HL-60/S4 (cell line): ENCODE data around the gene ADGRL3.
"Not testable (repeated sequence)": the region's sequence is repeated elsewhere in the genome, so short reads cannot be mapped to it uniquely, and the experiment has no call there.

ENCODE experiments used
- in situ Hi-C: fragments of 300-500 bp; cut with MboI; formaldehyde crosslinking; loops from 2 replicates; pipeline ENCODE4 v1.14.3; 2022; ENCODE audit warnings: low sequenced_read_pairs

ADGRL3 gene

DNA sequence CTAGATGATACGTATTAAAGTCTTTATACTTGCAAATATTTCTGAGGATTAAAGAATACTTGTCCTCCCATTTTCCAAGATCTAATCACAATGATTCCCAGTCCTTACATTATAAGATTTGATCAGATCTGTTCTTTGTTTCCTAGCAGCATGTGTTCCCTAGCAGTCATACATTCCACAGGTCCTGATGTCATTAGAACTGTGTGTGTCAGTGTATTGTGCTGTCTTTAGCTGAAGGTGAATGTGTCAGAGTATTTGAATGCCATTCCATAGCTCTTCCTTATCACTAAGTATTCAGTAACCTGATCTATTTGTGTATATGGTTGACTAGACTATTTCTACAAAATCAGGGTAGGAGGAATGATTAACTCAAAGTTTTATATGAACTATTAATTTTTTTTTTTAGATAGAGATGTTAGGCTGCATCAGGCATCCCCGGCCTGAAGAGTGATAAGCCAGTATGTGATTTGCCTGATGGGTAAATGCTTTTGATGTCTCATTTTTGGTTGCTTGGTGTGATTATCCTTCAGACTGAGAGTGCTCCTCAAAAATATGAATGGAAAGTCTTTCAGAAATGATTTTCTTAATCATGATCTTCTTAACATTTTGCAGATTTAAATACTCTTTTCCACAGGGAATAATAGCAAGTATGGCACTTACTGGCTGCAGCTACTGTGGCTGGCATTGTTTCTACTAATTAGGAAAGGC is 4.4 kb downstream of the ADGRL3 start:
- in situ Hi-C loops = no loop called here

DNA sequence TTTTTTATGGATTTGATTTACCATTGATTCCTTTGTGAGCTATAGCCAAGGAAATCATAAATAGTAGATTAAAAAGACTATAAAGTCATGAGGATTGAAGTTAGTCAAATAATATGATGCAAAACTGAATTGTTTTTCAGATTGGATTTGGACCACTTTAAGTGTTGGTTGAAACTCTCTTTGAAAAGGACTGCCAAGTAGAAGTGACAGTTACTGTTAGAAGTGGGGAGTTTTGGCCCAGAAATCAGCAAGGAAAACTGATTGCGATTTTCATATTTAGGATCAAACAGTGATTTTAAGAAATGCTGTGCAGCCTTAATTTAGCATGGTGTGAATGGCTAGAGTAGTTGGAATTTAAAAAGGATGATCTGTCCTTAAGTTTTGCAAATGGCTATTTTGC is 4.9 kb downstream of the ADGRL3 start:
- in situ Hi-C loops = no loop called here

DNA sequence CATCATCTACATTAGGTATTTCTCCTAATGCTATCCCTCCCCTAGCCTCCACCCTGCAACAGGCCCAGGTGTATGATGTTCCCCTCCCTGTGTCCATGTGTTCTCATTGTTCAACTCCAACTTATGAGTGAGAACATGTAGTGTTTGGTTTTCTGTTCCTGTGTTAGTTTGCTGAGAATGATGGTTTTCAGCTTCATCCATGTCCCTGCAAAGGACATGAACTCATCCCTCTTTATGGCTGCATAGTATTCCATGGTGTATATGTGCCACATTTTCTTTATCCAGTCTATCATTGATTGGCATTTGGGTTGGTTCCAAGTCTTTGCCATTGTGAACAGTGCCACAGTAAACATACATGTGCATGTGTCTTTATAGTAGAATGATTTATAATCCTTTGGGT is 7.0 kb downstream of the ADGRL3 start:
- in situ Hi-C loops = not testable (repeated sequence)

DNA sequence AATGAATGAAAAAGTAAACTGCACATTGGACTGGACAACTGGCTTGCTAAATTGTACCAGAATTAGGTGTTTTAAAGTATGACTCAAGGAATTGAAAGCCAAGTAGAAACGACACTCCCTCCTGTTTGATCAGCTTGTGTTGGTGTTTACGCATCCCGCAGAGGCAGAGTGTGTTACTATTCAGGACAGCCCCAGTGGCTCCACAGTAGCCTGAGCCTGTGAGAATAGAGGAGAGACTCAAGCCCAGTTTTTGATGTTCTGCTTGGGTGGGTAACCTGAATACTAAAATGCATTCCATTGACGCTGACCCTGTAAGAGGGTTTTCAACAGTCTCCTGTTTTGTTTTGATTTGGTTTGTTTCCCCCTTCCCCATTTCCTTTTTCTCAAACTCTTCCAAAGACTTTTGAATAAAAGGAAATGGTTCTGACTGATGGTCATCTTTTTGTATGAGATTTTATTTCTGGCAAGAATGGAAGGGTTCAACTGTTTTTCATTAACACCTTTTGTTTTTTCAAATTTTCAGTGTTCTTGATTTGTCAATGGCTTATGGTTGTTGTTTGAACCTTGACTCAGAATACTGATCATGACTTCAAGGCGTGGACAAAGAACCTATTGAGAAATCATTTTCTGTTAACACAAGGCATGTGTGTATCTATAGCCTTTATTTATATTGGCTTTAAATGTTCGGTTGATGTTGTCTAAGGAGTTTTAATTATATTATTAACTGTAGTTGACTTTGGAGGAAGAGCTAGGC is 10.2 kb downstream of the ADGRL3 start:
- in situ Hi-C loops = no loop called here

DNA sequence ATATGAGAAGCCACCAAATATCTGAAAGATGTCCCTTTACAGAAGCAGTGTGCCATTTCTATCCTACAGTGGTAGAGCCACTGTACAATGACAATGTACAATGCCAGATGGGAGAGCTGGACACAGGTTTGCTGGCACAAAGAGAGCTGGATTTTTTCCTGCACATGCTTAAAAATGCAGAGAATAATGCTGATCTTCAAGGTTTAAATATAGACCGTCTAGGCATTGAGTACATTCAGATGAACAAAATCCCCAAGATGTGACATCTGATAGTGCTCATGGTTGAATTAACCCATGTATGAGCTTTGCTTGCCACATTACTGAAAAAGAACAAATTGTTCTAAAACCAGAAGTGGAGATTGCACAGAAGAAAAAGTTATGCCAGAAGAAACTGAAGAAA is 11.7 kb downstream of the ADGRL3 start:
- in situ Hi-C loops = no loop called here

DNA sequence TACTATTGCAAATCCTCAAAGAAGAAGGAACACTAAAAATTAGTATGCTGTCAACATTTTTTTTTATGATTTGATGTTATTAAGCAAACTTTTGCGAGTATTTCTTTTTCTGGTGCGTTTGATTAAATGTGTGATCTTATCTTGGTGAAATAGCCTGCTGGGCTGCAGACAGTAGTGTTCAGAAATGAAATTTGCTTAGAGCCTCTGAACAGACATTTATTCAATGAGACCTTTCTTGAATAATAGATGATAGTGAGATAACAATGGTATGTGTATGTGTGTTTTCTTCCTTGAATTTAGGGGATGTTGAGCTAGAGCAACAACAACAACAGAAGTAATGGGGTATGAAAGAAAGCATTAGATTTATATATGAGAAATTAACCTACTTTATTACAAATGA is 12.7 kb downstream of the ADGRL3 start:
- in situ Hi-C loops = no loop called here

DNA sequence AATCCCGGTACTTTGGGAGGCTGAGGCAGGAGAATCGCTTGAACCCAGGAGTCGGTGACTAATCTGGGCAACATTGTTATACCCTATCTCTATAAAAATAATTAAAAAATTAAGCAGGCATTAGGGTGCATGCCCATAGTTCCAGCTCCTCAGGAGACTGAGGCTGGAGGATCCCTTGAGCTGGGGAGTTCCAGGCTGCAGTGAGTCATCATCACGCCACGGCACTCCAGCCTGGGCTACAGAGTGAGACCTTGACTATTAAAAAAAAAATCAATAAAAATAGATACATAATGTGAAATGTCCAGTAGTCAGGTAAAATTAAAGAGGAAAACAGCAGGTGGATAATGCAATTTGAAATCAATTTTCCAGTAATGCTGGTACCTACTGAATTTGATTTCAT is 14.6 kb downstream of the ADGRL3 start:
- in situ Hi-C loops = no loop called here

DNA sequence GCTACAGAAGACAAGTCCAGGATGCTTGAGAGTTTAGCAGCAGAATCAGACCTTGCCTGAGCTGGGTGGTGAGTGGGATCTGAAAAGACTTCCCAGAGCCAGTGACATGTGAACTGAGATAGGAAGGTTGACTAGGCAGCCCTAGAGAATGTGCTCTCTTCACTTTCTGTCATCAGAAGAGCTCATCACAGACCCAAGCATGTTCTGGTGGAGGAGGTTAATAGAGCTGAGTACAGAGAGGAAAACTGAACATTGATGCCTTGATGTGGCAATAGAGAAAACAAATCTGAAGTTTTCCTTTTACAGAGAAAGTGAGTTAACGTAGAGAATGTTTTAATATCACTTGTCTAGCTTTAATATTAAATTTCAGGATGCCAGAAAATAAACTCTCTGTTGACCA is 17.1 kb downstream of the ADGRL3 start:
- in situ Hi-C loops = no loop called here

DNA sequence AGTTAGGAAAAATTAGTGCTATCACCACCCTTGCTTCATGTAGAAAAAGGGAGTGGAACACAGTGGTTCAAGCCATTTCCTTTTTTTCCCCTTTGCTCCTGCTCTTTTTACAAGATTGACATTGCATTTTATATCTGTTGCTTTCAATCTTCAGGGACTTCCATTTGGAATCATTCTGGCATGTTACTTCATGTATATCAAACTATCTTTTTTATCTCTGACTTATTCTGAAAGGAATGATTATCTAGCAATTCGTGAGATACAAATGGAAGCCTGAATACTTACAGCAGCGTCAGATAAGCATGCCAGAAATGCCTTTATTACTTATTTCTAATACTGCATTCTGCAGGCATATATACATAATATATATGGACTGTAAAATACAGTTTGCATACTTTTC is 20.4 kb downstream of the ADGRL3 start:
- in situ Hi-C loops = no loop called here

DNA sequence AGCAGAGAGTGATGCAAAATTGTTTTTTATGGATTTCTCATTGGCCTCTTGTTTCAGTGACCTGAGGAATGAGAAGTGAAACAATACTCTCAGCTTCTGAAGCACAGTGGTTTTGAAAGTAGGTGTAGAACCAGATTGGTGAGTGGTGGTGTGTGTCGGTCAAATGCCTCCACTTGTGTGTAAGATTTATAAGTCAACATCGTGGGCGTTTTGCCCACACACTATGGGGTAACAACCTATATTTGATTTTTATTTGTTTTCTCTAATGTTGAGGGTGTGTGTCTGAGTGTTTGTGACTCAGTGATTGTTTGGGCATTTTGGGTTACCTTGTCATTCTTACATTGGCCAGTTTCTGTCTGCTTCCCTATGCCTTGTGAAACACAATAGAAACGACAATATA is 23.3 kb downstream of the ADGRL3 start:
- in situ Hi-C loops = no loop called here

DNA sequence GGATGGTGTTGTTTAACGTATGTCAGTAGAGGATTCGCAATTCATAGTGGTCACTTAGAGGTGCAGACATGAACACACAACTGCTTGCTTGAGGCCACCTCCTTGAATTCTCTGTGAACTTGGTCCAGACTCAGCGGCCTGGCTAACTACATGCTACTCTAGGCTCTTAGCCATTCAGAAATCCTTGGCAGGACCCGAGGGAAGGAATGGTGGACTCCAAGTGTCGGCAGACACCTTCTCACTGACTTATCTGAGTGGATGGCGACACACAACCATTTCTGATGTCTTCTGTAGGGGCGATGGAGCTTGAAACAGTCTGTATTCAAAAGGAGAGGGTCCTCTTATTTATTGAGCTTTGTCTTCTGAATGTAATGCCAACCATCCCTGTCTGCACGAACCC is 24.4 kb downstream of the ADGRL3 start:
- in situ Hi-C loops = no loop called here

DNA sequence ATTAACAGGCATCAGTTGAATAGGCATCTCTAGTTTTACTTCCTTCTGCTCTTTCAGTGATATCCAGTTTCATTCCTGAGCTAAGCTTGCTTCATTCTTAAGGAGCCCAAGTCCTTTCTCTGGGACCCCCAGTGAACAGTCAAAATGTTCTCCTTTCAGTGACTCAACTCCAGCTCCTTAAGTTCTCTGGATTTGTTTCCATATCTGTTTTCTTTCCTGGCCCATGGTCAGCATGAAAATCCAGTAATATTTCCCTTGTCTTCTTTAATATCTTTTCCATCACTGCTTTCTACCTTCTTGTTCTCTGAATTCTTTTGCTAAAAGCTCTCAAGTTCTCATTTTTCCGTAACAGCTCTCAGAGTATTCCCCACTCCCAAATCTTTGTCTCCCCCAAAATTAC is 25.5 kb downstream of the ADGRL3 start:
- in situ Hi-C loops = no loop called here

DNA sequence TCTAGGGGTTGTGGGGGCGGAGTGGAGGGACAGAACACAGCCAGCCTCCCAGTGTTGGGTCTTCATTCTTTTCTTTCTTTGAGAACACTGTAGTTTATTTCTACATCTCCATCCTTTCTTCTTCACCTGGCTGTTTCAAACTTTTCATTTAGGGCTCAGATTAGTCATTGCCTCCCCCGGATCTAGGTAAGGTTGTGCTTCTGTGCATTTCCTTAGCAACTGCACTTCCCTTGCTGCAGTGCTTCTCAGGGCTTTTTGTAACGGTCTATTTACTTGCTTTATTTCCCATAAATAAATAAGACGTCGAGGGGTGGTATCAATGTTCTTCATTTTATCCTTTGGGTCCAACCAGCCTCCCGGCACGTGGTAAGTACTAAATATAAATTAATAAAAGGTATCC is 31.3 kb downstream of the ADGRL3 start:
- in situ Hi-C loops = no loop called here

DNA sequence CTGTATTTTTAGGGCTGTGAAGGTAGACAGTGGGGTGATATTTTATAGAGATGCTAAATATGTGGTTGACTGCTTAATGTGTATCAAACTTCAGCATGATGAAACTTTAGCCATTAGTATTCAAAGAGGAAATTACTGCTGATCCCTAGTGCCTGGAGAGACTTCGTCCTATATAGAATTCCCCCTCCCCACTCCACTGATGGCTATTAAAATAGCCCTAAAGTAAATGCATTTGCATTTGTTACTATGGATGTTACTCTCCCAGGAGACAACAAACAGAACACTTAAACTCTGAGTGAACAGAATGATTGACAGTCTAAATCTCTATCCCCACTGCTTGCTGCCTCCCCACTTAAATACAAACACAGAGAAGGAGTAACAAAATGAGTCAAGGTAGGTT is 39.1 kb downstream of the ADGRL3 start:
- in situ Hi-C loops = no loop called here

DNA sequence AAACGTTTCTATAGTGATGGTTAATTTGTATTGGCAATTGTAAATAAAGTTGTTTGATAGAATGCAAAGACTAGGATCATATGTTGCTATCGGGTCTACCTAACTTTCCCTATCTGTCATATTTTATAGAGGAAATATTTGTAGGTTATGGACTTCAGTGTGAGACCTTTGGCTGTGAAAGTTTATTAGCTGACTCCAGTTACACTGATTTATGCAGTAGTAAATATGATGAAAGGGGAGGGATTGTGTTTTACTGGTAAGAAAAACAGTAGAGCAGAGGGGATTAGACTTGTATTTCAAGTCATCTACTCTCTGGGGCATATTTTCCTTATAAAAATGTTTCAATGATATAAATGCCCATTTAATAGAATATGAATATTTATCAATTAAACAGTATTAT is 43.8 kb downstream of the ADGRL3 start:
- in situ Hi-C loops = no loop called here

DNA sequence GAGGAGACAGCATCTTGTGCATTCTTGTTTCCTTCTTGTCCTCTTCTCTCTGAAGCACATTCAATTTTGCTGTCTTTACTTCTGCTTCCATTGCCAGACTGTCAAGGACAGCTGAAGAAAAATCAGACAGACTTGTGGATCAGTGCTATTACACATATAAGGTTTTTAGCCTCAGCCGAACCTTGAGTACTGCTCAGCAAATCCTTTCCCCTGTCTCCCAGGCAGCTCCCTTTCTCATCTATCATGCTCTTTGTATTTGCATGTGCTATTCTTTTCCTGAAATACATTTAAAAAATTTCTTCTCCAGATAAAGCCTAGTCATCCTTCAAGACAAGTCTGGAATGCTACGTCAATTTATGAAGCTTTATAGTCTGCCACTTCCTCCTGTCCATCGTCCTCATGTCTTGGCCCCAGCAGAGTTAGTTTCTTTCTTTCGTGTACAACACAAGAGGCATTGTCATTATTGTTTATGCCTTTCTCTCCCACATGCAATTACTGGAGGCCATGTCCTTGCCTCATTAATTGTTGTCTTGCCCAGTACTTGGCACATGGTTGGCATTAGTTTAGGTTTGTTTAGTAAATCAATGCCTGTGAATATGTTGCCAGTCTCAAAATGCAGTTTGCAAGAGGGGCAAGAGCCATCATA is 45.1 kb downstream of the ADGRL3 start:
- in situ Hi-C loops = no loop called here

DNA sequence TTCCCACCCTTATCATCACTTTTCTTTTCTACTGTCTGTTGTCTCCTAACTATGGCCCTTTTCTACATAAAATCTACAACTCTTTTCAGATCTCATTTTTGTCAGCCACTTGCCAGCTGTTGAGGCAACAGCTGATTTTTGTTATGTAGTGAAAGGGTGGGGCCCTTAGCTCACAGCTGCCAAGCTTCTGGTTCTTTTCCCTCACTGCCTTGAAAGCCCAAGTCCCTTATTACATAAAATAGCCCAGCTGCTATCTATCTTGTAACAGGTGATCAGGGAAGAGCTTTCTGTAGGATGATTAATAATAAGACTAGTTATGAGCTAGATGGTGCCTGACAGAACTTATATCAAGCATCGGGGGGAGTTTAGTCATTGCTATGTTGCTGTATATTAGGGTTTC is 45.9 kb downstream of the ADGRL3 start:
- in situ Hi-C loops = no loop called here

DNA sequence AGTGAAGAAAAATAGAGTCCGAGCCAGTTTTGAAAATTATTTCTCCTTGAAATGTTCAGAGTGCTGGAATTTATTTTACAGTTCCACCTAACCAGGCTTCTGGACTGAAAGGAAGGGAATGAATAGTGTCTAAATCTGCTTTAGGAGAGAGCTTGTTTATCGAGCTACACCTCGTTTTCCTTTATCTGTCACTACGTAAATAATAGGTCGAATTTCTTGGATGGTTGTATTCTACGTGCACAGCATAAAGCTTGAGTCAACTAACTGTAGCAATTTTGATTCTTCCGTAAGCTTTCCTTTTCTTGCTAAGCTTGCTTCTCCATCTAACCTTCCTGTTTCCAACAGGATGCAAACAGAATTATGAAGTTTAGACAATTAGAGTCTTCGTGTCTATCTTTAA is 48.6 kb downstream of the ADGRL3 start:
- in situ Hi-C loops = no loop called here

DNA sequence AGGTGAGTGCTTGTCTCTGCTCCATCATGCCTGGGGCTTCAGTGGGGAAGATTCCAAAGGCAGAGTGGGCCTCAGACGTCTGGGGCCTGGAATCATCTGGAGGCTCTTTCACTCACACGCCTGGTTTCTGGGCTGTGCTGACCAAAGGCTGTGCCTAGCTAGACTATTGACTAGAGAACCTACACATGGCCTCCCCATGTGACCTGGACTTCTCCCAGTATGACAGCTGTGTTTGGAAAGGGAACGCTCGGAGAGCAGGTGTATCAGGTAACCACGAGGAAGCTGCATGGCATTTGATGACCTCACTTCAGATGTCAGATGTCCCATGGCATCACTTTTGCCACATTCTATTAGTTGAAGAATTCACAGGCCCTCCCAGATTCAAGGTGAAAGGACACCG is 51.0 kb downstream of the ADGRL3 start:
- in situ Hi-C loops = no loop called here

DNA sequence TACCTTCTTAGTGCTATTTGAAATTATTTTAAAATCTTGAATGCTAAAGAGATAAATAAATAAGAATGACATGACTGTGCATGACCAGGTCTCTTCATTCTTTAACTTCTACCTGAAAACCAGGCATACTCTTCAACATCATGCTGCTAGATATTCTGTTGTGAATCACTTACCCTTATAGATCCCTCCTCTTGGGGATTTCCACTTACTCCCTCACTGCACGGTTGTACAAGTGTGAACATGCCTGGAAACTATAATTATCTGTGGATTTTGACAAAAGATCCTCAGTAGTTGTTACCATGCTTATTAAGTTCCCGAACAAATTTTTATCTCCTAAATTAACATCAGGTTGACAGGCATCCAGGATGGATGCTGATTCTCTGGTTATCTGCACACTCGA is 54.3 kb downstream of the ADGRL3 start:
- in situ Hi-C loops = no loop called here

DNA sequence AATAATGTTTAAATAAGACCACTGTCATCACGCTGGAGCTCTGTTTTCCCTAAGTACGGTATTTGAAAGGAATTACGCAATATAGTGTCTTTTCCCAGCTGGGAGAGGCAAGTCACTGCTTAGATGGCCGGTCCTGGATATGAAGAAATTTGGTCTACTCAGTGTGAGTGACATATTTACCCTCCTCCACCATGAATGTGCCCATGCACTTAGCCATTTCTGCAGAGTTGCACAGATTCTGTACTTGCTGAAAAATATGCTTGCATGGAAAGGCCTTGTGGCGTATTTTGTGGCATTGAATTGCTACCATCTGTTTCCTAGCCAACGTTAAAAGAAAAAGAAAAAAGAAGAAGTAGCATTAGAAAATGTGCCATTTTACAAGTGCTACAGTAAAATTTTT is 73.1 kb downstream of the ADGRL3 start:
- in situ Hi-C loops = no loop called here

DNA sequence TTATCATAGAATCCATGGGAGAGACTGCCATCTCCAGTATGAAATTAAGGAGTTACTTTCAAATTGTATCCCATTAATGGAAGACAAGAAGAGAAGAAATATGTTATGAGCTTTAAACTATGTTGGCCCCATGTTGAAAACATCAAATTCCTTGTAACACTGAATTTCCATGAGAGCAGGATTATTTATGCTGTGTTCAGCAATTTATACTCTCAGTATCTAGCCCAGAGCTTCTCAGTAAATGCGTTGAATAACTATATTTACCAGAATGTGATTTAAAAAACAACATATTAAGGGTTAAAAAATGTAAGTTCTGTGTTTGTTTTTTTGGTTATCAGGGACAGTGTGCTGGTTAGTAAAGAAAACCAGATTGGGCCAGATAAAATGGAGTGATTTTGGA is 74.2 kb downstream of the ADGRL3 start:
- in situ Hi-C loops = no loop called here
